Ovary (tissue), 9 donors: ENCODE results near the gene IGFBPL1. TPM values are rescaled to one million over a fixed set of nuclear protein-coding genes. Genes with fewer than 3 reads are reported as not detected.

Experiments
- DNase-seq, 5 donors: peaks; one replicate each; pipeline ENCODE4 v3.0.0-alpha.2; 2019 to 2020
- H3K27ac ChIP-seq, 2 donors: fragments of 200-600 bp; one replicate each; pipeline versions ENCODE4 v1.5.1 to v1.8.0; 2019 to 2022
- H3K27me3 ChIP-seq: fragments of 200-600 bp; one replicate; pipeline ENCODE4 v1.8.0; 2022
- H3K36me3 ChIP-seq: fragments of 200-600 bp; sonication (generic); one replicate; pipeline ENCODE4 v1.5.1; 2019
- H3K4me1 ChIP-seq: one replicate; pipeline ENCODE4 v1.8.1; 2013; ENCODE audit warnings: mild to moderate bottlenecking, moderate library complexity; ENCODE audit not compliant: insufficient read depth
- H3K4me3 ChIP-seq: fragments of 200-600 bp; sonication (generic); one replicate; pipeline ENCODE4 v1.5.1; 2017
- H3K9me3 ChIP-seq, 2 donors: fragments of 200-600 bp in 1 of 2; sonication (generic) in 1 of 2; one replicate each; pipeline versions ENCODE4 v1.5.1 to v1.8.1; 2013 to 2019; ENCODE audit warnings: mild to moderate bottlenecking in 1 of 2, moderate library complexity in 1 of 2
- CTCF ChIP-seq, 3 donors: fragments of 450-650 bp in 2 of 3; fragments of 200-600 bp in 1 of 3; IDR thresholded peaks; one replicate each; pipeline versions ENCODE4 v1.5.1 to v1.8.0; 2016 to 2022; ENCODE audit warnings: antibody characterized with exemption in 3 of 3, mild to moderate bottlenecking in 1 of 3
- EP300 ChIP-seq: sonication (generic); formaldehyde crosslinking; IDR thresholded peaks from one replicate; pipeline ENCODE4 v1.6.1; 2017; ENCODE audit warnings: antibody characterized with exemption
- POLR2A ChIP-seq: fragments of 450-650 bp; IDR thresholded peaks from one replicate; pipeline ENCODE4 v1.6.1; 2017; ENCODE audit warnings: antibody characterized with exemption, mild to moderate bottlenecking, moderate library complexity
- WGBS, 3 donors: extraction: QIAGEN DNeasy Blood & Tissue Kit in 1 of 3; methylation state at CpG; one replicate each; pipeline versions ENCODE4 v1.1.5 to v1.1.7; 2013 to 2017; 5-methylcytosine and 5-hydroxymethylcytosine counted together
- intact Hi-C, 4 donors: fragments of 100-400 bp; cut with DNase I; formaldehyde crosslinking; loops; one replicate each; pipeline versions ENCODE4 v1.11.0 to v1.15.1; 2022 to 2023
- polyA plus RNA-seq, 2 donors: library from polyadenylated mRNA; stranded (reverse); fragments of 200-250 nt in 1 of 2; fragments of 350-450 nt in 1 of 2; fragmentation: Illumina TruSeq in 1 of 2; extraction: RNeasy Lipid Tissue Mini Kit (QIAGEN cat#74804) in 1 of 2; gene quantifications; one replicate each; pipeline ENCODE4 v1.2.3, GENCODE V29; 2013 to 2014
- total RNA-seq, 7 donors: library from RNA; depleted of rRNA in 2 of 7; stranded (reverse); fragments of >200 nt in 2 of 7; fragmentation: NEBNext Ultra II Directional in 3 of 7; extraction: Animal tissue kit (Norgen Biotek cat#: 25700) in 3 of 7; gene quantifications; one replicate each; pipeline versions ENCODE4 v1.1.0 to v1.2.4, GENCODE V29; 2016 to 2023
- donor health status: DM: no; HTN: no; CAD: no; lungs with moderate emphysema.
- donor health status: DM: no; HTN: no; CAD: no.
- donor health status: Bipolar disorder and iron deficiency.
- donor health status: DM: yes; HTN: yes; CAD: no.
- donor health status: DM: no; HTN: no; CAD: no.
- donor health status: DM: yes; HTN: yes; CAD: no.

Gene IGFBPL1
- total and polyA plus RNA-seq, 9 donors = 0.28 to 0.42 (median 0.31) TPM; not detected in 6

- H3K27me3 ChIP-seq = no peaks in the 10 kb centered on the region
- H3K4me3 ChIP-seq = no peak overlapping the region
- H3K4me1 ChIP-seq = no peaks in the 10 kb centered on the region
- no peak for DNase-seq
- H3K27ac ChIP-seq = no peak overlapping the region
- no peaks in the 10 kb centered on the region for H3K36me3 ChIP-seq
- intact Hi-C loops = no loop called here
- no peaks in the 10 kb centered on the region for H3K9me3 ChIP-seq
- TF ChIP-seq EP300 (no peak), POLR2A (no peak)
- WGBS, 3 donors = 17 to 36% (median 19%) methylated on average over 7 of the region's 7 CpGs
Measured at GRCh38 chr9:38443181-38443580, 18.9 kb upstream of the IGFBPL1 start.

- no peak overlapping the region for H3K27ac ChIP-seq
- no peak for DNase-seq
- no peaks in the 10 kb centered on the region for H3K27me3 ChIP-seq
- no peaks in the 10 kb centered on the region for H3K4me1 ChIP-seq
- TF ChIP-seq CTCF (IDR thresholded peaks at IDR 0.05) (no peak), EP300 (no peak), POLR2A (no peak)
- 64 to 66% (median 66%) methylated on average over 8 of the region's 8 CpGs for WGBS, 3 donors
- no peaks in the 10 kb centered on the region for H3K36me3 ChIP-seq
- no peaks in the 10 kb centered on the region for H3K9me3 ChIP-seq
- intact Hi-C loops = no loop called here
- no peak overlapping the region for H3K4me3 ChIP-seq
Measured at GRCh38 chr9:38442473-38443096, 18.3 kb upstream of the IGFBPL1 start.

DNA sequence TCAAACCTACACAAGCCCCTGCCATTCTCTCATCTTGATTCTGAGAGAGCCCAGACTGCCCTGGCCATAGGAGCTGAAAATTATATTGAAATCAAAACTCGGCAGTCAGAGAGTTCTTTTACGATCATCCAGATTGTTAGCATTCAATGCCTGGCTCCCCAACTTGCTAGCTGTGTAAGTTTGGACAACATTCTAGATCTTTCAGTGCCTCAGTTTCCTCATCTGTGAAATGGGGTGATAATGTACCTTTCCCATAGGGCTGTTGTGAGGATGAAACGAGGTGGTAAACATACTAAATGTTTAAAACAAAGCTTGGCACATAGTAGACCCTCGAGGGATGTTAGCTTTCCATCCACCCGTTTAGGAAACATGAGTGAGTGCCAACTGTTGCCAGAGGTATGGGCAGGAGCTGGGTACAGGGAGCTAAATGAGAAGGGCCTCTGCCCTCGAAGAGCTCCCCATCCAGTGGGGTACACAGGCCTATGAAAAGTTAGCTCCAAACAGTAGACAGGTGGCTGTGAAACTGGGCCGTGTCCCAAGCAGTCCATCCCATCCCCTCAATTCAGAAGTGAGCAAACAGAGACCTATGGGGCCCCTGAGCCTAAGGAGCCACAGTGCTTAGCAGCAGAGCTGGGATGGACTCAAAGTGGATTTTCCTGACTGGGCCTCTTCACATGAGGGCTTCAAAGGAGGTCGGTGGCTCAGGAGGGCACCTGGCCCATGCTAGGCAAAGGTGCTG is 17.3 kb upstream of the IGFBPL1 start:
- DNase-seq = no peak
- TF ChIP-seq EP300 (no peak), CTCF (IDR thresholded peaks at IDR 0.05) (no peak), POLR2A (no peak)
- no peaks in the 10 kb centered on the region for H3K36me3 ChIP-seq
- no peak overlapping the region for H3K27ac ChIP-seq
- intact Hi-C loops = no loop called here
- H3K4me1 ChIP-seq = no peaks in the 10 kb centered on the region
- WGBS, 3 donors = 79 to 86% (median 84%) methylated on average over 8 of the region's 8 CpGs
- H3K27me3 ChIP-seq = no peaks in the 10 kb centered on the region
- H3K9me3 ChIP-seq = no peaks in the 10 kb centered on the region
- no peak overlapping the region for H3K4me3 ChIP-seq

DNA sequence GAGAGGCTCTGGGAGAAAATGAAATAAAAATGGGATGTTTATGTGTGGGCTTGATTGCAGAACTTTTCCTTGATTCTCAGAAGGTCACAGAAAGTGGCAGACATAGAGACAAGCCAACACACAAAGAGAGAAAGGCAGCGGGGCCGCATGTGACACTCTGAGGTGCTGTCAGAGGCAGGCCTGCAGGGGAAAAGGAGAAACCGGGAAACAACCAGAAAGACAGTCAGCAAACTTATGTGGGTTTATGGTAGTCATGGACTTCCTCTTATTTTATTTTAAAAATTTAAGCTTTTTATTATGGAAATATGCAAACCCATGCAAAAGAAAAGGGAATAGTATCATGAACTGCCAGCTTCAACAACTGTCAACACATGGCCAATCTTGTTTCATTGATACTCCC is 16.3 kb upstream of the IGFBPL1 start:
- WGBS, 3 donors = 67 to 82% (median 77%) methylated on average over 3 of the region's 3 CpGs
- H3K4me1 ChIP-seq = no peaks in the 10 kb centered on the region
- intact Hi-C loops = no loop called here
- H3K4me3 ChIP-seq = no peak overlapping the region
- H3K27ac ChIP-seq = no peak overlapping the region
- H3K27me3 ChIP-seq = no peaks in the 10 kb centered on the region
- H3K36me3 ChIP-seq = no peaks in the 10 kb centered on the region
- no peaks in the 10 kb centered on the region for H3K9me3 ChIP-seq
- TF ChIP-seq EP300 = no peak
- TF ChIP-seq CTCF (IDR thresholded peaks at IDR 0.05) = no peak
- no peak for TF ChIP-seq POLR2A
- DNase-seq = no peak

DNA sequence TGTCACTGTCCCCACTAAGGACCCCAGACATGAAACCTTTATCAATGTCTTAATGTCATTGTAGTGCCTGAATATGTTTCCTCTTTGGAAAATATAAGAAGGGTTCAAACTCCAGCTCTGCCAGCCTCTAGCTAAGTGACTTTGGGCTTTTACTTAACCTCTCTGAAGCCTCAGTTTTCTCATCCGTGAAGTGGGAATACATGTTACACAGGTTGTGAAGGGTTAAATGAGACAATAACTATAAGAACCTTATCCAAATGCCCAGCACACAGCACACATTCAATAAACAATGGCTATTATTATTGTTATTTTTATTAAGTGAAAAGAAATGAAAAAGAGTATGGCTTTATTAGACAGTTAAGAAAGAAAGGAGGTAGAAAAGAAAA is 15.7 kb upstream of the IGFBPL1 start:
- DNase-seq = no peak
- no peaks in the 10 kb centered on the region for H3K9me3 ChIP-seq
- no peaks in the 10 kb centered on the region for H3K36me3 ChIP-seq
- H3K27ac ChIP-seq = no peak overlapping the region
- WGBS, 3 donors = 92 to 100% (median 98%) methylated on average over 1 of the region's 1 CpG
- no peaks in the 10 kb centered on the region for H3K4me1 ChIP-seq
- no peak for TF ChIP-seq CTCF (IDR thresholded peaks at IDR 0.05)
- intact Hi-C loops = loop anchor here in 1 of 4 donors (10.0 kb wide), 1 partner anchor 525 kb away; no protein-coding TSS in a partner anchor
- no peaks in the 10 kb centered on the region for H3K27me3 ChIP-seq
- no peak overlapping the region for H3K4me3 ChIP-seq
